B cell (primary cell): Measurements from ENCODE around the gene ARRB1.

Experiments
- CTCF ChIP-seq: fragments of 200-600 bp; IDR thresholded peaks from one replicate; pipeline ENCODE4 v1.8.0; 2022; ENCODE audit warnings: antibody characterized with exemption, mild to moderate bottlenecking
- EZH2 ChIP-seq: IDR thresholded peaks from 2 replicates; pipeline ENCODE4 v1.6.1; 2012; ENCODE audit warnings: borderline replicate concordance, low read depth, mild to moderate bottlenecking, moderate library complexity, low read length; ENCODE audit not compliant: insufficient read depth, poor library complexity, severe bottlenecking

GRCh38 chr11:75289511-75289760 is 62.0 kb downstream of the ARRB1 start:
- TF ChIP-seq CTCF: no peak
- no peak for TF ChIP-seq EZH2
